ENCODE results near the gene NRG2.

GRCh38 chr5:140054086-140054689, 11.1 kb upstream of the NRG2 start:
- TF ChIP-seq, protein P1, sequence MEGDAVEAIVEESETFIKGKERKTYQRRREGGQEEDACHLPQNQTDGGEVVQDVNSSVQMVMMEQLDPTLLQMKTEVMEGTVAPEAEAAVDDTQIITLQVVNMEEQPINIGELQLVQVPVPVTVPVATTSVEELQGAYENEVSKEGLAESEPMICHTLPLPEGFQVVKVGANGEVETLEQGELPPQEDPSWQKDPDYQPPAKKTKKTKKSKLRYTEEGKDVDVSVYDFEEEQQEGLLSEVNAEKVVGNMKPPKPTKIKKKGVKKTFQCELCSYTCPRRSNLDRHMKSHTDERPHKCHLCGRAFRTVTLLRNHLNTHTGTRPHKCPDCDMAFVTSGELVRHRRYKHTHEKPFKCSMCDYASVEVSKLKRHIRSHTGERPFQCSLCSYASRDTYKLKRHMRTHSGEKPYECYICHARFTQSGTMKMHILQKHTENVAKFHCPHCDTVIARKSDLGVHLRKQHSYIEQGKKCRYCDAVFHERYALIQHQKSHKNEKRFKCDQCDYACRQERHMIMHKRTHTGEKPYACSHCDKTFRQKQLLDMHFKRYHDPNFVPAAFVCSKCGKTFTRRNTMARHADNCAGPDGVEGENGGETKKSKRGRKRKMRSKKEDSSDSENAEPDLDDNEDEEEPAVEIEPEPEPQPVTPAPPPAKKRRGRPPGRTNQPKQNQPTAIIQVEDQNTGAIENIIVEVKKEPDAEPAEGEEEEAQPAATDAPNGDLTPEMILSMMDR (IDR thresholded peaks at IDR 0.05), result no peak
- TF ChIP-seq POLR2A (IDR thresholded peaks at IDR 0.05), result no peak

Measured in adrenal gland (tissue), 5 donors.